GM12865 (cell line): ENCODE data around the gene TNFRSF21.

Experiments
- DNase-seq: peaks from one replicate; pipeline ENCODE4 v3.0.0; 2010; ENCODE audit warnings: low read depth
- H3K4me3 ChIP-seq: 2 replicates; pipeline ENCODE4 v1.5.1; 2011; ENCODE audit warnings: mild to moderate bottlenecking, low read depth, low read length, control low read depth
- CTCF ChIP-seq: IDR thresholded peaks from 2 replicates; pipeline ENCODE4 v1.5.1; 2011; ENCODE audit warnings: low read length, control low read depth, low read depth, inconsistent platforms; ENCODE audit not compliant: insufficient read depth; ENCODE audit errors: missing control alignments

The TNFRSF21 gene

GRCh38 chr6:47292027-47292426 is 17.7 kb downstream of the TNFRSF21 start:
- no peak for TF ChIP-seq CTCF
- H3K4me3 ChIP-seq = no peak overlapping the region
- no peak for DNase-seq

- DNase-seq = no peak
- no peak for TF ChIP-seq CTCF
- H3K4me3 ChIP-seq = no peak overlapping the region
Observed at GRCh38 chr6:47290124-47290834, 19.4 kb downstream of the TNFRSF21 start.

GRCh38 chr6:47288267-47289090 is 21.2 kb downstream of the TNFRSF21 start:
- no peak for DNase-seq
- H3K4me3 ChIP-seq = no peak overlapping the region
- TF ChIP-seq CTCF = no peak

GRCh38 chr6:47286301-47286700 is 23.4 kb downstream of the TNFRSF21 start:
- no peak for TF ChIP-seq CTCF
- no peak for DNase-seq
- H3K4me3 ChIP-seq = no peak overlapping the region

- no peak overlapping the region for H3K4me3 ChIP-seq
- no peak for TF ChIP-seq CTCF
- no peak for DNase-seq
Observed at GRCh38 chr6:47283993-47284392, 25.7 kb downstream of the TNFRSF21 start.

- no peak for TF ChIP-seq CTCF
- DNase-seq = no peak
- H3K4me3 ChIP-seq = no peak overlapping the region
Observed at GRCh38 chr6:47278545-47278944, 31.2 kb downstream of the TNFRSF21 start.
